ENCODE measurements around the gene NEFH. TPM values are rescaled to one million over a fixed set of nuclear protein-coding genes. Genes with fewer than 3 reads are reported as not detected.

Gene NEFH
- total RNA-seq, 1 donor from 2014 or later: 2.9 TPM

- H3K9me3 Mint-ChIP-seq: no peaks in the 10 kb centered on the region
These were observed 23.9 kb downstream of the NEFH start for GRCh38 chr22:29503811-29504372.

GRCh38 chr22:29509298-29509697, 29.3 kb downstream of the NEFH start:
- H3K27me3 Mint-ChIP-seq: no peaks in the 10 kb centered on the region

More at GRCh38 chr22:29503811-29504372, 23.9 kb downstream of the NEFH start:
- Mint-ChIP-seq H3K27ac (no peak overlapping the region), H3K4me3 (no peak overlapping the region), H3K27me3 (no peaks in the 10 kb centered on the region), H3K4me1 (ENCODE audit: unreplicated experiment) (peaks cover 4% of the 10 kb centered on the region), H3K36me3 (peaks cover 16% of the 10 kb centered on the region)
- no peak for TF ChIP-seq CTCF (conservative IDR thresholded peaks at IDR 0.05)
- DNase-seq (ENCODE audit: extremely low spot score, unreplicated experiment): no peak

GRCh38 chr22:29509815-29510214, 29.8 kb downstream of the NEFH start:
- no peak for DNase-seq (ENCODE audit: extremely low spot score, unreplicated experiment)
- no peaks in the 10 kb centered on the region for H3K27me3 Mint-ChIP-seq
- TF ChIP-seq CTCF (conservative IDR thresholded peaks at IDR 0.05): no peak
- no peaks in the 10 kb centered on the region for H3K9me3 Mint-ChIP-seq
- peaks cover 16% of the 10 kb centered on the region for H3K36me3 Mint-ChIP-seq
- H3K4me1 Mint-ChIP-seq (ENCODE audit: unreplicated experiment): no peaks in the 10 kb centered on the region
- H3K27ac Mint-ChIP-seq: no peak overlapping the region
- H3K4me3 Mint-ChIP-seq: no peak overlapping the region

More at GRCh38 chr22:29509298-29509697, 29.3 kb downstream of the NEFH start:
- H3K4me1 Mint-ChIP-seq (ENCODE audit: unreplicated experiment): no peaks in the 10 kb centered on the region
- H3K4me3 Mint-ChIP-seq: no peak overlapping the region
- DNase-seq (ENCODE audit: extremely low spot score, unreplicated experiment): no peak
- H3K27ac Mint-ChIP-seq: no peak overlapping the region
- TF ChIP-seq CTCF (conservative IDR thresholded peaks at IDR 0.05): no peak
- H3K9me3 Mint-ChIP-seq: no peaks in the 10 kb centered on the region
- peaks cover 16% of the 10 kb centered on the region for H3K36me3 Mint-ChIP-seq

DNA sequence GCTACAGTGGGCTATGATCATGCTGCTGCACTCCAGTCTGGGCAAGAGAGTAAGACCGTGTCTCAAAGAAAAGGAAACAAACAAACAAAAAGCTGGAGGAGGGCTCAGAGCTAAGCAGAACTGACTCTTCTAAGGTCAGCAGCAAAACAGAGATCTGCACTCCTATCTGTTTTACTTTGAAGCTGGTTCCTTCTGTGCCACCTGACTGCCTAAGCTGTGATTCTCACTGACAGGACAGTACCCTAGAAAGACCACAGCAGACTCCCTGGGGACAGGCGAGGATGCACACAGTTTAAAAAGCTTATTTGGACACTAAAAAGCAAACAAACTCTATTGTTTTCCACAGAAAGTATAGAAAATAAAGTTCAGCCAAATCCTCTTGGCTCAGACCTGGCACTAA, 30.5 kb downstream of the NEFH start:
- Mint-ChIP-seq H3K36me3 (peaks cover 17% of the 10 kb centered on the region), H3K27ac (no peak overlapping the region), H3K9me3 (no peaks in the 10 kb centered on the region), H3K4me3 (no peak overlapping the region), H3K4me1 (ENCODE audit: unreplicated experiment) (no peaks in the 10 kb centered on the region), H3K27me3 (no peaks in the 10 kb centered on the region)
- DNase-seq (ENCODE audit: extremely low spot score, unreplicated experiment): no peak
- TF ChIP-seq CTCF (conservative IDR thresholded peaks at IDR 0.05): no peak

GRCh38 chr22:29511126-29511862, 31.3 kb downstream of the NEFH start:
- no peak overlapping the region for H3K27ac Mint-ChIP-seq
- H3K9me3 Mint-ChIP-seq: no peaks in the 10 kb centered on the region
- no peaks in the 10 kb centered on the region for H3K27me3 Mint-ChIP-seq
- no peaks in the 10 kb centered on the region for H3K4me1 Mint-ChIP-seq (ENCODE audit: unreplicated experiment)
- peaks cover 17% of the 10 kb centered on the region for H3K36me3 Mint-ChIP-seq
- no peak for TF ChIP-seq CTCF (conservative IDR thresholded peaks at IDR 0.05)
- H3K4me3 Mint-ChIP-seq: no peak overlapping the region
- DNase-seq (ENCODE audit: extremely low spot score, unreplicated experiment): no peak

Measured in type B pancreatic cell (in vitro differentiated cells).